MV-4-11 (cell line): ENCODE measurements around the gene FGFRL1.
A peak's percentile ranks its signal among the peaks of the same experiment; 100 is the strongest.

Experiments
- DNase-seq: peaks from one replicate; lab custom pipeline; 2025; lab: John Stamatoyannopoulos, UW

Gene FGFRL1

GRCh38 chr4:1006856-1007255 lies 4.6 kb upstream of the FGFRL1 start:
- peak; percentile 22 for DNase-seq

- no peak for DNase-seq
Measured at GRCh38 chr4:1008840-1009541, 2.4 kb upstream of the FGFRL1 start.

- DNase-seq: peak; percentile 32
Measured at GRCh38 chr4:1009542-1010394, 1.7 kb upstream of the FGFRL1 start.

GRCh38 chr4:1010395-1011021 lies 918 bp upstream of the FGFRL1 start:
- DNase-seq: peak; percentile 94

GRCh38 chr4:1011666-1012033 lies 224 bp downstream of the FGFRL1 start:
- no peak for DNase-seq

- DNase-seq: no peak
Measured at GRCh38 chr4:1012034-1012739, 761 bp downstream of the FGFRL1 start.

GRCh38 chr4:1013225-1014073 lies 2.0 kb downstream of the FGFRL1 start:
- no peak for DNase-seq

GRCh38 chr4:1014291-1015167 lies 3.1 kb downstream of the FGFRL1 start:
- no peak for DNase-seq

GRCh38 chr4:1015179-1015578 lies 3.8 kb downstream of the FGFRL1 start:
- DNase-seq: no peak

- DNase-seq: no peak
Measured at GRCh38 chr4:1015746-1016145, 4.3 kb downstream of the FGFRL1 start.

GRCh38 chr4:1017211-1017610 lies 5.8 kb downstream of the FGFRL1 start:
- DNase-seq: no peak

GRCh38 chr4:1017706-1018105 lies 6.3 kb downstream of the FGFRL1 start:
- no peak for DNase-seq

- DNase-seq: no peak
Measured at GRCh38 chr4:1018147-1019020, 7.0 kb downstream of the FGFRL1 start.

- no peak for DNase-seq
Measured at GRCh38 chr4:1019320-1019719, 7.9 kb downstream of the FGFRL1 start.

GRCh38 chr4:1019729-1020470 lies 8.5 kb downstream of the FGFRL1 start:
- no peak for DNase-seq

- DNase-seq: no peak
Measured at GRCh38 chr4:1021386-1022050, 10.1 kb downstream of the FGFRL1 start.

GRCh38 chr4:1022051-1022738 lies 10.8 kb downstream of the FGFRL1 start:
- DNase-seq: no peak

- DNase-seq: no peak
Measured at GRCh38 chr4:1022739-1023066, 11.3 kb downstream of the FGFRL1 start.
